Measurements from ENCODE around the gene CDK9.

CDK9 gene

GRCh38 chr9:127762111-127762676 lies 23.6 kb upstream of the CDK9 start:
- no peak for DNase-seq

- peak; percentile 74 for DNase-seq
Observed at GRCh38 chr9:127763918-127764384, 21.9 kb upstream of the CDK9 start.

GRCh38 chr9:127765418-127765817 lies 20.4 kb upstream of the CDK9 start:
- no peak for DNase-seq

GRCh38 chr9:127767410-127767809 lies 18.4 kb upstream of the CDK9 start:
- no peak for DNase-seq

GRCh38 chr9:127767909-127768331 lies 17.9 kb upstream of the CDK9 start:
- DNase-seq: no peak

GRCh38 chr9:127768698-127769097 lies 17.1 kb upstream of the CDK9 start:
- no peak for DNase-seq

GRCh38 chr9:127769101-127769500 lies 16.7 kb upstream of the CDK9 start:
- no peak for DNase-seq

GRCh38 chr9:127769929-127770582 lies 15.8 kb upstream of the CDK9 start:
- peak; percentile 70 for DNase-seq

GRCh38 chr9:127770583-127770904 lies 15.3 kb upstream of the CDK9 start:
- no peak for DNase-seq

GRCh38 chr9:127770905-127771569 lies 14.8 kb upstream of the CDK9 start:
- DNase-seq: peak; percentile 98

- no peak for DNase-seq
Observed at GRCh38 chr9:127771570-127772189, 14.2 kb upstream of the CDK9 start.

- no peak for DNase-seq
Observed at GRCh38 chr9:127772603-127773002, 13.2 kb upstream of the CDK9 start.

- no peak for DNase-seq
Observed at GRCh38 chr9:127773272-127773671, 12.6 kb upstream of the CDK9 start.

GRCh38 chr9:127773981-127774380 lies 11.9 kb upstream of the CDK9 start:
- DNase-seq: no peak

GRCh38 chr9:127776195-127776923 lies 9.5 kb upstream of the CDK9 start:
- peak; percentile 90 for DNase-seq

- no peak for DNase-seq
Observed at GRCh38 chr9:127776924-127777289, 8.9 kb upstream of the CDK9 start.

- peak; percentile 70 for DNase-seq
Observed at GRCh38 chr9:127777368-127777980, 8.4 kb upstream of the CDK9 start.

- DNase-seq: peak; percentile 83
Observed at GRCh38 chr9:127778280-127779135, 7.3 kb upstream of the CDK9 start, which contains the start of gene SH2D3C. SH2D3C (minus strand) TSS chr9:127778666; CDS start chr9:127778627, 39 bp downstream.

GRCh38 chr9:127779136-127779981 lies 6.5 kb upstream of the CDK9 start:
- peak; percentile 86 for DNase-seq

GRCh38 chr9:127780126-127780885 lies 5.5 kb upstream of the CDK9 start:
- no peak for DNase-seq

Data from activated effector memory CD4-positive, alpha-beta T cell treated with anti-CD3 and anti-CD28 coated beads, Interleukin-2, amount 50 U/mL, for 16 hours (primary cell).